SH-SY5Y (cell line): Measurements from ENCODE around the gene ANKUB1.

Source experiments
- GATA2 ChIP-seq: IDR thresholded peaks from 2 replicates; pipeline ENCODE4 v1.6.1; 2011; ENCODE audit warnings: mild to moderate bottlenecking, low read depth, low read length
- GATA3 ChIP-seq: IDR thresholded peaks from 2 replicates; pipeline ENCODE4 v1.6.1; 2011; ENCODE audit warnings: low read depth, mild to moderate bottlenecking, low read length, moderate library complexity

Gene ANKUB1

GRCh38 chr3:149783576-149783975 lies 8.8 kb downstream of the ANKUB1 start:
- no peak for TF ChIP-seq GATA3
- TF ChIP-seq GATA2 = no peak

- TF ChIP-seq GATA2 (no peak), GATA3 (no peak)
These were observed 10.6 kb downstream of the ANKUB1 start for GRCh38 chr3:149781741-149782140.

GRCh38 chr3:149781211-149781610 lies 11.1 kb downstream of the ANKUB1 start:
- TF ChIP-seq GATA2 (no peak), GATA3 (no peak)

- no peak for TF ChIP-seq GATA2
- TF ChIP-seq GATA3 = no peak
These were observed 14.7 kb downstream of the ANKUB1 start for GRCh38 chr3:149777414-149778214.

GRCh38 chr3:149776170-149776569 lies 16.2 kb downstream of the ANKUB1 start:
- TF ChIP-seq GATA2 (no peak), GATA3 (no peak)

- no peak for TF ChIP-seq GATA3
- no peak for TF ChIP-seq GATA2
These were observed 19.5 kb downstream of the ANKUB1 start for GRCh38 chr3:149772861-149773260.

- TF ChIP-seq GATA3 = no peak
- no peak for TF ChIP-seq GATA2
These were observed 20.6 kb downstream of the ANKUB1 start for GRCh38 chr3:149771652-149772271.

- TF ChIP-seq GATA3 = no peak
These were observed 22.1 kb downstream of the ANKUB1 start for GRCh38 chr3:149770246-149770645.

GRCh38 chr3:149768704-149769103 lies 23.6 kb downstream of the ANKUB1 start:
- TF ChIP-seq GATA2 = no peak

GRCh38 chr3:149767720-149768119 lies 24.6 kb downstream of the ANKUB1 start:
- TF ChIP-seq GATA2 (no peak), GATA3 (no peak)

- TF ChIP-seq GATA2 (no peak), GATA3 (no peak)
These were observed 26.5 kb downstream of the ANKUB1 start for GRCh38 chr3:149765762-149766334.

GRCh38 chr3:149764302-149764701 lies 28.1 kb downstream of the ANKUB1 start:
- no peak for TF ChIP-seq GATA3
- no peak for TF ChIP-seq GATA2

- TF ChIP-seq GATA3 (no peak), GATA2 (no peak)
These were observed 28.7 kb downstream of the ANKUB1 start for GRCh38 chr3:149763565-149764195.

- TF ChIP-seq GATA3 (no peak), GATA2 (no peak)
These were observed 38.6 kb downstream of the ANKUB1 start for GRCh38 chr3:149753717-149754116.

- TF ChIP-seq GATA3 (no peak), GATA2 (no peak)
These were observed 39.6 kb downstream of the ANKUB1 start for GRCh38 chr3:149752788-149753136.
